Adrenal gland (tissue), 12 donors: ENCODE data around the gene KCTD2. TPM values are rescaled to one million over a fixed set of nuclear protein-coding genes. Genes with fewer than 3 reads are reported as not detected.

Experiments
- DNase-seq, 7 donors: peaks; one replicate each; pipeline ENCODE4 v3.0.0-alpha.2; 2019 to 2020
- H3K27ac ChIP-seq, 5 donors: fragments of 200-600 bp; sonication (generic) in 4 of 5; 1 replicate in 3 of 5; 2 replicates in 2 of 5; pipeline versions ENCODE4 v1.5.1 to v1.8.0; 2016 to 2020; ENCODE audit warnings: mild to moderate bottlenecking in 1 of 5
- H3K27me3 ChIP-seq: fragments of 200-600 bp; 2 replicates; pipeline ENCODE4 v1.8.0; 2021
- H3K36me3 ChIP-seq, 2 donors: fragments of 200-600 bp; replicated peaks in 1 of 2; 1 replicate in 1 of 2; 2 replicates in 1 of 2; pipeline versions ENCODE4 v1.5.1 to v1.8.0; 2018 to 2022
- H3K4me1 ChIP-seq, 2 donors: fragments of 200-600 bp; replicated peaks in 1 of 2; 1 replicate in 1 of 2; 2 replicates in 1 of 2; pipeline versions ENCODE4 v1.5.1 to v1.8.0; 2018 to 2021
- H3K4me3 ChIP-seq, 4 donors: fragments of 200-600 bp; sonication (generic) in 3 of 4; one replicate each; pipeline ENCODE4 v1.5.1; 2016 to 2018
- H3K9me3 ChIP-seq, 3 donors: fragments of 200-600 bp; sonication (generic) in 1 of 3; replicated peaks in 1 of 3; 1 replicate in 2 of 3; 2 replicates in 1 of 3; pipeline versions ENCODE4 v1.5.1 to v1.8.0; 2016 to 2021
- POLR2A ChIP-seq, 2 donors: fragments of 450-650 bp; IDR thresholded peaks; one replicate each; pipeline ENCODE4 v1.6.1; 2017; ENCODE audit warnings: antibody characterized with exemption in 2 of 2, mild to moderate bottlenecking in 2 of 2, moderate library complexity in 1 of 2
- WGBS, 4 donors: extraction: QIAGEN DNeasy Blood & Tissue Kit in 2 of 4; methylation state at CpG; one replicate each; pipeline versions ENCODE4 v1.1.5 to v1.1.7; 2013 to 2017; 5-methylcytosine and 5-hydroxymethylcytosine counted together
- intact Hi-C, 2 donors: fragments of 100-400 bp; cut with DNase I; formaldehyde crosslinking; loops; one replicate each; pipeline versions ENCODE4 v1.14.1 to v1.15.0; 2022 to 2023
- polyA plus RNA-seq, 3 donors: library from polyadenylated mRNA; stranded (reverse); fragments of 200-250 nt in 2 of 3; fragments of 350-450 nt in 1 of 3; fragmentation: Illumina TruSeq in 1 of 3; extraction: RNeasy Lipid Tissue Mini Kit (QIAGEN cat#74804) in 1 of 3; gene quantifications; one replicate each; pipeline ENCODE4 v1.2.3, GENCODE V29; 2013 to 2014
- total RNA-seq, 9 donors: library from RNA; depleted of rRNA in 4 of 9; stranded (reverse); fragments of >200 nt in 4 of 9; fragments of 120-200 nt in 1 of 9; fragmentation: NEBNext Ultra II Directional in 1 of 9; extraction: Animal tissue kit (Norgen Biotek cat#: 25700) in 1 of 9; gene quantifications; one replicate each; pipeline versions ENCODE4 v1.1.0 to v1.2.4, GENCODE V29; 2013 to 2023
- TF ChIP-seq, protein P1 (sequence below), 6 experiments: fragments of 450-650 bp in 4 of 6; fragments of 200-600 bp in 2 of 6; sonication (generic) in 1 of 6; IDR thresholded peaks; 1 replicate in 5 of 6; 2 replicates in 1 of 6; pipeline versions ENCODE4 v1.5.1 to v1.8.0; 2016 to 2021; ENCODE audit warnings: antibody characterized with exemption in 6 of 6, mild to moderate bottlenecking in 2 of 6, moderate library complexity in 1 of 6
- donor health status: healthy with polysubstance abuse.
- donor health status: Bipolar disorder and iron deficiency.
- donor health status: DM: yes; HTN: yes; CAD: no.
- donor health status: DM: no; HTN: no; CAD: no.
- donor health status: DM: no; HTN: no; CAD: no.
- donor health status: DM: yes; HTN: yes; CAD: no.

Gene KCTD2
- total and polyA plus RNA-seq, 12 donors: 20.6 to 52.4 (median 40.5) TPM

DNA sequence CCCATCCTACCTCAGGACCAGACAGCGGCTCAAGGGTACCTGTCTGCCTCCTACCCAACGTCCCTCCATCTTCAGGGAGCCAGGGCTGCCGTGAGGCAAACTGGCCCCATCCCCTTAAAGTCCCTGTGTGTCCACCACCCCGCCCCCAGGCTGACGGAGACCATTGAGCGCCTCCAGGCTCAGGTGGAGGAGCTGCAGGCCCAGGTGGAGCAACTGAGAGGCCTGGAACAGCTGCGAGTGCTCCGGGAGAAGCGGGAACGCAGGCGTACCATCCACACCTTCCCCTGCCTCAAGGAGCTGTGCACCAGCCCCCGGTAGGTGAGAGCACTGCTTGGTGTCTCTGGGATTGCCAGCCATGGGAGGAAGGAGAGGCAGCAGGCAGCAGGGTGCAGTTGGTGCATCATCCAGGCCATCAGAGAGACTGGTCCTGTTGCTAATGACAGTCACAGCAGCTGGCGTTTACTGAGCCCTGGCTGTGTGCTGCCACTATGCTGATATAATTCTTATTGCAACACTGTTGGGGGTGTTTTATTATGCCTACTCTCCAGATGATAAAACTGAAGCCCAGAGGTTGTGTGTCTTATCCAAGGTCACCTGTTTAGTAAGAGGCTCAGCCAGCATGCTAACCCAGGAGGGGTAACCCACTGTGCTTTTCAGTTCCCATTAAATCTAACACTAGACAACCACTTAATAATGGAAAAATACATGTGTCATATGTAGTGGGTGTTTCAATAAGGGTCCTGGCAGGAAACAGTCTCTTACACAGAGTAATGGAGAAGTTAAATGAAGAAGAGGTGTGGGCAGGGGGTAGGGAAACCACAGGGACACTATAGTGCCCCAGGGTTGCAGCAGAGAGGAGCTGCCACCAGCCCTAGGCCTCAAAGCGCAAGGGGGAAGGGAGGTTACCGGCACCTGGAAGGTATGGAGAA is 44.8 kb upstream of the KCTD2 start:
- Histone ChIP-seq H3K4me3 (no peak overlapping the region), H3K27ac (no peak overlapping the region), H3K4me1 (no peaks in the 10 kb centered on the region), H3K9me3 (no peaks in the 10 kb centered on the region), H3K36me3 (peaks cover 0 to 26% of the 10 kb centered on the region in 2 donors), H3K27me3 (no peaks in the 10 kb centered on the region)
- intact Hi-C loops: loop anchor here in 1 of 2 donors (10.0 kb wide), 1 partner anchor 63 kb away; no protein-coding TSS in a partner anchor
- no peak for DNase-seq
- 92 to 97% (median 93%) methylated on average over 13 to 15 of the region's 15 CpGs for WGBS, 4 donors
- no peak for TF ChIP-seq POLR2A (IDR thresholded peaks at IDR 0.05)
- TF ChIP-seq, protein P1, sequence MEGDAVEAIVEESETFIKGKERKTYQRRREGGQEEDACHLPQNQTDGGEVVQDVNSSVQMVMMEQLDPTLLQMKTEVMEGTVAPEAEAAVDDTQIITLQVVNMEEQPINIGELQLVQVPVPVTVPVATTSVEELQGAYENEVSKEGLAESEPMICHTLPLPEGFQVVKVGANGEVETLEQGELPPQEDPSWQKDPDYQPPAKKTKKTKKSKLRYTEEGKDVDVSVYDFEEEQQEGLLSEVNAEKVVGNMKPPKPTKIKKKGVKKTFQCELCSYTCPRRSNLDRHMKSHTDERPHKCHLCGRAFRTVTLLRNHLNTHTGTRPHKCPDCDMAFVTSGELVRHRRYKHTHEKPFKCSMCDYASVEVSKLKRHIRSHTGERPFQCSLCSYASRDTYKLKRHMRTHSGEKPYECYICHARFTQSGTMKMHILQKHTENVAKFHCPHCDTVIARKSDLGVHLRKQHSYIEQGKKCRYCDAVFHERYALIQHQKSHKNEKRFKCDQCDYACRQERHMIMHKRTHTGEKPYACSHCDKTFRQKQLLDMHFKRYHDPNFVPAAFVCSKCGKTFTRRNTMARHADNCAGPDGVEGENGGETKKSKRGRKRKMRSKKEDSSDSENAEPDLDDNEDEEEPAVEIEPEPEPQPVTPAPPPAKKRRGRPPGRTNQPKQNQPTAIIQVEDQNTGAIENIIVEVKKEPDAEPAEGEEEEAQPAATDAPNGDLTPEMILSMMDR (IDR thresholded peaks at IDR 0.05): no peak

DNA sequence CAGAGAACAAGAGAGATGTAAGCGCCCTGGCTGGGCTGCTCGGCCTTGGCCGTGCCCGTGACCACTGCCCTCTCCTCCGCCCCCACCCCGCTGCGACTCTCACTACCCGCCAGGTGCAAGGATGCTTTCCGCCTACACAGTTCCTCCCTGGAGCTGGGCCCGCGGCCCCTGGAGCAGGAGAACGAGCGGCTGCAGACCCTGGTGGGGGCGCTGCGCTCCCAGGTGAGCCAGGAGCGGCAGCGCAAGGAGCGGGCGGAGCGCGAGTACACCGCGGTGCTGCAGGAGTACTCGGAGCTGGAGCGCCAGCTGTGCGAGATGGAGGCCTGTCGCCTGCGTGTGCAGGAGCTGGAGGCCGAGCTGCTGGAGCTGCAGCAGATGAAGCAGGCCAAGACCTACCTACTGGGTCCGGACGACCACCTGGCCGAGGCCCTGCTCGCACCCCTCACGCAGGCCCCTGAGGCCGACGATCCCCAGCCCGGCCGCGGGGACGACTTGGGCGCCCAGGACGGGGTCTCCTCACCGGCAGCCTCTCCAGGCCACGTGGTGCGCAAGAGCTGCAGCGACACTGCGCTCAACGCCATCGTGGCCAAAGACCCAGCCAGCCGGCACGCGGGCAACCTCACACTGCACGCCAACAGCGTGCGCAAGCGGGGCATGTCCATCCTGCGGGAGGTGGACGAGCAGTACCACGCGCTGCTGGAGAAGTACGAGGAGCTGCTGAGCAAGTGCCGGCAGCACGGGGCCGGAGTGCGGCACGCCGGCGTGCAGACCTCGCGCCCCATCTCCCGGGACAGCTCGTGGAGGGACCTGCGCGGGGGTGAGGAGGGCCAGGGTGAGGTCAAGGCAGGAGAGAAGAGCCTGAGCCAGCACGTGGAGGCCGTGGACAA is 43.7 kb upstream of the KCTD2 start:
- Histone ChIP-seq H3K36me3 (peaks cover 0 to 26% of the 10 kb centered on the region in 2 donors), H3K9me3 (no peaks in the 10 kb centered on the region), H3K27me3 (no peaks in the 10 kb centered on the region), H3K4me1 (no peaks in the 10 kb centered on the region), H3K27ac (no peak overlapping the region), H3K4me3 (no peak overlapping the region)
- TF ChIP-seq, protein P1 (IDR thresholded peaks at IDR 0.05): no peak
- no peak for TF ChIP-seq POLR2A (IDR thresholded peaks at IDR 0.05)
- DNase-seq: no peak
- WGBS, 4 donors: 88 to 94% (median 91%) methylated on average over 41 to 76 of the region's 76 CpGs
- intact Hi-C loops: loop anchor here in 1 of 2 donors (10.0 kb wide), 1 partner anchor 61 kb away; no protein-coding TSS in a partner anchor

DNA sequence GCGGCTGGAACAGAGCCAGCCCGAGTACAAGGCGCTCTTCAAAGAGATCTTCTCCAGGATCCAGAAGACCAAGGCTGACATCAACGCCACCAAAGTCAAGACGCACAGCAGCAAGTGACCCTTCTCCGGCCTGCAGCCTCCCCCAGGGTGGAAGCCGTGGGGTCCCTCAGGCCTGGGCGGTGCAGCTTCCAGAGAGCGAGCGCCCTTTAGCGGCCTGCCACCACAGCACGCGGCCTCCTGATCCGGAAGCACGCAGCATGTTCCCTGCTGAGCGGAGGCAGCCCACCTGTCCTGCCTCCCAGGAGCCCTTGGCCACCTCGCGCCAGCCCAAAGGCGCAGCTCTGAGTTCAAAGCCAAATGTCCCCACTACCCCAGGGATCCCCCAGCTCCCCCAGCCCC is 43.1 kb upstream of the KCTD2 start:
- Histone ChIP-seq H3K9me3 (no peaks in the 10 kb centered on the region), H3K27me3 (no peaks in the 10 kb centered on the region), H3K27ac (no peak overlapping the region), H3K4me3 (no peak overlapping the region), H3K4me1 (no peaks in the 10 kb centered on the region), H3K36me3 (peaks cover 0 to 26% of the 10 kb centered on the region in 2 donors)
- intact Hi-C loops: loop anchor here in 1 of 2 donors (10.0 kb wide), 1 partner anchor 61 kb away; no protein-coding TSS in a partner anchor
- no peak for DNase-seq
- 70 to 99% (median 92%) methylated on average over 3 to 19 of the region's 19 CpGs for WGBS, 4 donors
- TF ChIP-seq, protein P1 (IDR thresholded peaks at IDR 0.05): no peak
- TF ChIP-seq POLR2A (IDR thresholded peaks at IDR 0.05): no peak

DNA sequence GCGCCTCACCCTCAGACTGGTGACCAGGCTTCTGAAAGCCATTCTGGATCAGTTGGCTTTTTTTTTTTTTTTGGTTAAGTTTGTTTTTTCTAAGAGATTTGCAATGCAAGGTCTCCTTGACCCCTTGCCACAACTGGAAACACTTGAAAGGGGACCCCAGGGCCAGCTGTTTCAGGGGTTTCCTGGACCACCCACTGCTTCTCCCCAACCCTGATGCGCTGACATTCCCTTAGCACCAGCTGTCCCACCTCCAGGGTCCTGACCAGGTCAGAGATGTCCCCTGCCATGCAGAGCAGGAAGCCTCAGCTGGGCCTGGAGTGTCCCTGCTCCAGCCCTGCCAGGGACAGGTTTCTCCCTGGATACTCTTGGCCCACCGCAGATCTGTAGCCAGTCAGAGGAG is 42.7 kb upstream of the KCTD2 start:
- TF ChIP-seq POLR2A (IDR thresholded peaks at IDR 0.05): no peak
- TF ChIP-seq, protein P1 (IDR thresholded peaks at IDR 0.05): no peak
- no peak overlapping the region for H3K27ac ChIP-seq
- intact Hi-C loops: loop anchor here in 1 of 2 donors (10.0 kb wide), 1 partner anchor 60 kb away; no protein-coding TSS in a partner anchor
- 93 to 100% (median 96%) methylated on average over 3 of the region's 3 CpGs for WGBS, 4 donors
- no peaks in the 10 kb centered on the region for H3K9me3 ChIP-seq
- no peaks in the 10 kb centered on the region for H3K4me1 ChIP-seq
- no peak for DNase-seq
- peaks cover 0 to 26% of the 10 kb centered on the region in 2 donors for H3K36me3 ChIP-seq
- H3K4me3 ChIP-seq: no peak overlapping the region
- no peaks in the 10 kb centered on the region for H3K27me3 ChIP-seq
